Hepatocyte (in vitro differentiated cells): ENCODE measurements around the gene ATP1A1.

Experiments
- CTCF ChIP-seq: fragments of 200-600 bp; sonication (generic); IDR thresholded peaks from 2 replicates; pipeline ENCODE4 v1.5.1; 2016; ENCODE audit warnings: antibody characterized with exemption, mild to moderate bottlenecking; ENCODE audit not compliant: poor library complexity
- EZH2phosphoT487 ChIP-seq: fragments of 200-600 bp; sonication (generic); IDR thresholded peaks from one replicate; pipeline ENCODE4 v1.6.1; 2018; ENCODE audit warnings: antibody characterized with exemption, mild to moderate bottlenecking, low read depth, moderate library complexity; ENCODE audit not compliant: unreplicated experiment, severe bottlenecking

GRCh38 chr1:116343019-116343418, 30.0 kb upstream of the ATP1A1 start:
- TF ChIP-seq CTCF (no peak), EZH2phosphoT487 (no peak)
